ENCODE results near the gene UBE2D2.
"Not testable (repeated sequence)": the region's sequence is repeated elsewhere in the genome, so short reads cannot be mapped to it uniquely, and the experiment has no call there.

Gene UBE2D2

GRCh38 chr5:139517683-139518564 is 43.2 kb upstream of the UBE2D2 start:
- in situ Hi-C loops (cut with HindIII; ENCODE audit: low sequenced_read_pairs), result loop anchor here (25.0 kb wide), 1 partner anchor 106 kb away; the partner anchor contains the start of gene SPATA24
- H3K4me3 ChIP-seq (ENCODE audit: low read depth, low read length), result peak overlapping the region; percentile 50
- peak; percentile 89 for DNase-seq (ENCODE audit: low read depth, low spot score)
- TF ChIP-seq CTCF (IDR thresholded peaks at IDR 0.05; ENCODE audit: low read depth, low read length), result peak; percentile 88

GRCh38 chr5:139523635-139524445 is 37.3 kb upstream of the UBE2D2 start:
- H3K4me3 ChIP-seq (ENCODE audit: low read depth, low read length), result no peak overlapping the region
- DNase-seq (ENCODE audit: low read depth, low spot score), result no peak
- in situ Hi-C loops (cut with HindIII; ENCODE audit: low sequenced_read_pairs), result loop anchor here (25.0 kb wide), 1 partner anchor 112 kb away; the partner anchor contains the start of gene SPATA24
- no peak for TF ChIP-seq CTCF (IDR thresholded peaks at IDR 0.05; ENCODE audit: low read depth, low read length)

GRCh38 chr5:139524446-139524845 is 36.7 kb upstream of the UBE2D2 start:
- in situ Hi-C loops (cut with HindIII; ENCODE audit: low sequenced_read_pairs), result loop anchor here (25.0 kb wide), 1 partner anchor 112 kb away; the partner anchor contains the start of gene SPATA24
- DNase-seq (ENCODE audit: low read depth, low spot score), result no peak
- no peak overlapping the region for H3K4me3 ChIP-seq (ENCODE audit: low read depth, low read length)
- no peak for TF ChIP-seq CTCF (IDR thresholded peaks at IDR 0.05; ENCODE audit: low read depth, low read length)

GRCh38 chr5:139524940-139525585 is 36.1 kb upstream of the UBE2D2 start:
- in situ Hi-C loops (cut with HindIII; ENCODE audit: low sequenced_read_pairs), result loop anchor here (25.0 kb wide), 1 partner anchor 113 kb away; the partner anchor contains the start of gene SPATA24
- DNase-seq (ENCODE audit: low read depth, low spot score), result no peak
- TF ChIP-seq CTCF (IDR thresholded peaks at IDR 0.05; ENCODE audit: low read depth, low read length), result no peak
- no peak overlapping the region for H3K4me3 ChIP-seq (ENCODE audit: low read depth, low read length)

GRCh38 chr5:139525586-139526308 is 35.4 kb upstream of the UBE2D2 start:
- in situ Hi-C loops (cut with HindIII; ENCODE audit: low sequenced_read_pairs); H3K4me3 ChIP-seq (ENCODE audit: low read depth, low read length); DNase-seq (ENCODE audit: low read depth, low spot score): not testable (repeated sequence)

- H3K4me3 ChIP-seq (ENCODE audit: low read depth, low read length); DNase-seq (ENCODE audit: low read depth, low spot score); in situ Hi-C loops (cut with HindIII; ENCODE audit: low sequenced_read_pairs): not testable (repeated sequence)
Observed at GRCh38 chr5:139526309-139527089, 34.6 kb upstream of the UBE2D2 start.

GRCh38 chr5:139527090-139527470 is 34.1 kb upstream of the UBE2D2 start:
- in situ Hi-C loops (cut with HindIII; ENCODE audit: low sequenced_read_pairs); H3K4me3 ChIP-seq (ENCODE audit: low read depth, low read length); DNase-seq (ENCODE audit: low read depth, low spot score): not testable (repeated sequence)

- DNase-seq (ENCODE audit: low read depth, low spot score); in situ Hi-C loops (cut with HindIII; ENCODE audit: low sequenced_read_pairs); H3K4me3 ChIP-seq (ENCODE audit: low read depth, low read length): not testable (repeated sequence)
Observed at GRCh38 chr5:139527896-139528467, 33.2 kb upstream of the UBE2D2 start.

- in situ Hi-C loops (cut with HindIII; ENCODE audit: low sequenced_read_pairs); H3K4me3 ChIP-seq (ENCODE audit: low read depth, low read length); DNase-seq (ENCODE audit: low read depth, low spot score): not testable (repeated sequence)
Observed at GRCh38 chr5:139528695-139529094, 32.4 kb upstream of the UBE2D2 start.

- in situ Hi-C loops (cut with HindIII; ENCODE audit: low sequenced_read_pairs); H3K4me3 ChIP-seq (ENCODE audit: low read depth, low read length); DNase-seq (ENCODE audit: low read depth, low spot score): not testable (repeated sequence)
Observed at GRCh38 chr5:139530079-139530478, 31.1 kb upstream of the UBE2D2 start.

All from astrocyte of the spinal cord (primary cell).